Left ventricle myocardium inferior (tissue), 1 donor: ENCODE measurements around the gene OCIAD1. TPM values are rescaled to one million over a fixed set of nuclear protein-coding genes. Genes with fewer than 3 reads are reported as not detected.

Source experiments
- DNase-seq: peaks from one replicate; pipeline ENCODE4 v3.0.0-alpha.2; 2020
- H3K27ac ChIP-seq: fragments of 200-600 bp; replicated peaks from 2 replicates; pipeline ENCODE4 v1.8.0; 2021
- H3K27me3 ChIP-seq: fragments of 200-600 bp; 2 replicates; pipeline ENCODE4 v1.8.0; 2021; ENCODE audit warnings: low read depth
- H3K36me3 ChIP-seq: fragments of 200-600 bp; 2 replicates; pipeline ENCODE4 v1.8.0; 2021
- H3K4me1 ChIP-seq: fragments of 200-600 bp; 2 replicates; pipeline ENCODE4 v1.8.0; 2021
- H3K4me3 ChIP-seq: fragments of 200-600 bp; 2 replicates; pipeline ENCODE4 v1.8.0; 2021; ENCODE audit warnings: mild to moderate bottlenecking, moderate library complexity
- H3K9me3 ChIP-seq: fragments of 200-600 bp; replicated peaks from 2 replicates; pipeline ENCODE4 v1.8.0; 2021
- intact Hi-C: fragments of 100-400 bp; cut with micrococcal nuclease; formaldehyde crosslinking; loops from one replicate; pipeline ENCODE4 v1.11.0; 2022
- total RNA-seq: library from RNA; stranded (reverse); fragmentation: NEBNext Ultra II Directional; extraction: Animal tissue kit (Norgen Biotek cat#: 25700); gene quantifications from one replicate; pipeline ENCODE4 v1.2.1, GENCODE V29; 2021
- TF ChIP-seq, protein P1 (sequence below): fragments of 200-600 bp; IDR thresholded peaks from 2 replicates; pipeline ENCODE4 v1.8.0; 2021; ENCODE audit warnings: antibody characterized with exemption, mild to moderate bottlenecking, borderline replicate concordance
- donor health status: DM: no; HTN: yes; CAD: no; lungs with severe emphysema.

Gene OCIAD1
- total RNA-seq, 1 donor from 2014 or later: 129 TPM

GRCh38 chr4:48851651-48852050 lies 20.8 kb downstream of the OCIAD1 start:
- TF ChIP-seq, protein P1, sequence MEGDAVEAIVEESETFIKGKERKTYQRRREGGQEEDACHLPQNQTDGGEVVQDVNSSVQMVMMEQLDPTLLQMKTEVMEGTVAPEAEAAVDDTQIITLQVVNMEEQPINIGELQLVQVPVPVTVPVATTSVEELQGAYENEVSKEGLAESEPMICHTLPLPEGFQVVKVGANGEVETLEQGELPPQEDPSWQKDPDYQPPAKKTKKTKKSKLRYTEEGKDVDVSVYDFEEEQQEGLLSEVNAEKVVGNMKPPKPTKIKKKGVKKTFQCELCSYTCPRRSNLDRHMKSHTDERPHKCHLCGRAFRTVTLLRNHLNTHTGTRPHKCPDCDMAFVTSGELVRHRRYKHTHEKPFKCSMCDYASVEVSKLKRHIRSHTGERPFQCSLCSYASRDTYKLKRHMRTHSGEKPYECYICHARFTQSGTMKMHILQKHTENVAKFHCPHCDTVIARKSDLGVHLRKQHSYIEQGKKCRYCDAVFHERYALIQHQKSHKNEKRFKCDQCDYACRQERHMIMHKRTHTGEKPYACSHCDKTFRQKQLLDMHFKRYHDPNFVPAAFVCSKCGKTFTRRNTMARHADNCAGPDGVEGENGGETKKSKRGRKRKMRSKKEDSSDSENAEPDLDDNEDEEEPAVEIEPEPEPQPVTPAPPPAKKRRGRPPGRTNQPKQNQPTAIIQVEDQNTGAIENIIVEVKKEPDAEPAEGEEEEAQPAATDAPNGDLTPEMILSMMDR: no peak
- H3K9me3 ChIP-seq: peaks cover 4% of the 10 kb centered on the region
- H3K36me3 ChIP-seq: peaks cover 84% of the 10 kb centered on the region
- intact Hi-C loops: no loop called here
- H3K4me3 ChIP-seq: no peak overlapping the region
- no peaks in the 10 kb centered on the region for H3K27me3 ChIP-seq
- no peak for DNase-seq
- H3K27ac ChIP-seq: no peak overlapping the region
- H3K4me1 ChIP-seq: no peaks in the 10 kb centered on the region

- DNase-seq: no peak
- no peak overlapping the region for H3K4me3 ChIP-seq
- H3K27ac ChIP-seq: no peak overlapping the region
- no peaks in the 10 kb centered on the region for H3K4me1 ChIP-seq
- H3K36me3 ChIP-seq: peaks cover 92% of the 10 kb centered on the region
- TF ChIP-seq, protein P1: no peak
- H3K9me3 ChIP-seq: peaks cover under 1% of the 10 kb centered on the region
- H3K27me3 ChIP-seq: no peaks in the 10 kb centered on the region
- intact Hi-C loops: no loop called here
Observed at GRCh38 chr4:48853604-48854394, 22.9 kb downstream of the OCIAD1 start.

DNA sequence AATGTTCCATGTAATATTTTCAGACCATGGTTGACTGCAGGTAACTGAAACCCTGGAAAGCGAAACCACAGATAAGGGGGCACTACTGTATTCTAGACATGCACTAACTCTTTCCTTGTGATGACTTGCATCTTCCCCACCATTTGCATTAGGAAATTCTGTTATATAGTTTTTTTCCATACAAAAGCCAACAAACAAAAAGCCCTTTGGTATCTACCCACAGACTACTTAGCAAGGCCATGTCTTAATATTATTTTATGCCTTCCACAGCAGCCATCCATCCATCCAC lies 23.5 kb downstream of the OCIAD1 start:
- Histone ChIP-seq H3K4me1 (no peaks in the 10 kb centered on the region), H3K4me3 (no peak overlapping the region), H3K27ac (no peak overlapping the region), H3K9me3 (no peaks in the 10 kb centered on the region), H3K36me3 (peaks cover 87% of the 10 kb centered on the region), H3K27me3 (no peaks in the 10 kb centered on the region)
- intact Hi-C loops: no loop called here
- no peak for DNase-seq
- TF ChIP-seq, protein P1: no peak

DNA sequence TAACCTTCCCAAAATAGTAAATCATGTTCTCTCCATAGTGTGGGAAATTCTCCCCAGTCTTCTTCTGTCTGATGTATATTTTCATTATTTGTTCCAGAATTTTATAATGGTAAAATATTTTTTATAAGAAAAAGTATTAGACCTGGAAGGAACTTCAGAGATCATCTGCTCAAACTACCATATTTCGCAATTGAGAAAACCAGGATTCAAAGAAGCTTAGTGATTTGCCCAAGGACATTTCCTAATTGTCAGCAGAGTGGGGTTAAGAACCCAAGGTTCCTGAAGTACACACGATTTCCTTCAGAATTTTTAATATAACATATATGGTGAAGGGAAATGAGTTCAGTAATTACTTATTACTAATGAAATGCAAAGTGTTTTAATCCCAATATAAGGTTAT lies 24.1 kb downstream of the OCIAD1 start:
- TF ChIP-seq, protein P1: no peak
- peaks cover 87% of the 10 kb centered on the region for H3K36me3 ChIP-seq
- H3K27me3 ChIP-seq: no peaks in the 10 kb centered on the region
- no peak overlapping the region for H3K27ac ChIP-seq
- intact Hi-C loops: no loop called here
- no peak for DNase-seq
- no peak overlapping the region for H3K4me3 ChIP-seq
- no peaks in the 10 kb centered on the region for H3K9me3 ChIP-seq
- no peaks in the 10 kb centered on the region for H3K4me1 ChIP-seq

- no peak overlapping the region for H3K4me3 ChIP-seq
- no peak overlapping the region for H3K27ac ChIP-seq
- no peaks in the 10 kb centered on the region for H3K27me3 ChIP-seq
- no peaks in the 10 kb centered on the region for H3K9me3 ChIP-seq
- no peaks in the 10 kb centered on the region for H3K4me1 ChIP-seq
- TF ChIP-seq, protein P1: no peak
- intact Hi-C loops: no loop called here
- peaks cover 76% of the 10 kb centered on the region for H3K36me3 ChIP-seq
- no peak for DNase-seq
Observed at GRCh38 chr4:48858130-48858529, 27.2 kb downstream of the OCIAD1 start.
